Nephron progenitor cell (in vitro differentiated cells): ENCODE measurements around the gene METTL5.

Source experiments
- DNase-seq: peaks from one replicate; pipeline ENCODE4 v3.0.0; 2021
- H3K27ac Mint-ChIP-seq: 2 replicates; pipeline ENCODE4 v1.8.0; 2021; ENCODE audit warnings: mild to moderate bottlenecking, moderate library complexity, mixed read lengths
- H3K27me3 Mint-ChIP-seq: 2 replicates; pipeline ENCODE4 v1.8.0; 2021; ENCODE audit warnings: mild to moderate bottlenecking, low read depth, mixed read lengths; ENCODE audit not compliant: poor library complexity
- H3K36me3 Mint-ChIP-seq: 2 replicates; pipeline ENCODE4 v1.8.0; 2021; ENCODE audit warnings: low read depth, mixed read lengths
- H3K4me1 Mint-ChIP-seq: 2 replicates; pipeline ENCODE4 v1.8.0; 2021; ENCODE audit warnings: mixed read lengths
- H3K4me3 Mint-ChIP-seq: 2 replicates; pipeline ENCODE4 v1.8.0; 2021; ENCODE audit warnings: mild to moderate bottlenecking, moderate library complexity, mixed read lengths
- H3K9me3 Mint-ChIP-seq: 2 replicates; pipeline ENCODE4 v1.8.0; 2021; ENCODE audit warnings: mild to moderate bottlenecking, moderate library complexity, mixed read lengths
- CTCF ChIP-seq: fragments of 200-600 bp; sonication (generic); IDR thresholded peaks from 2 replicates; pipeline ENCODE4 v1.5.0; 2021; ENCODE audit warnings: antibody characterized with exemption

METTL5 gene

GRCh38 chr2:169790581-169790980 is 34.1 kb downstream of the METTL5 start:
- Mint-ChIP-seq H3K9me3 (no peaks in the 10 kb centered on the region), H3K36me3 (peaks cover 28% of the 10 kb centered on the region), H3K4me3 (no peak overlapping the region), H3K27me3 (no peaks in the 10 kb centered on the region), H3K27ac (no peak overlapping the region), H3K4me1 (peaks cover 5% of the 10 kb centered on the region)
- no peak for TF ChIP-seq CTCF
- no peak for DNase-seq

- peaks cover 4% of the 10 kb centered on the region for H3K9me3 Mint-ChIP-seq
- no peak for TF ChIP-seq CTCF
- H3K27me3 Mint-ChIP-seq: no peaks in the 10 kb centered on the region
- H3K4me1 Mint-ChIP-seq: peaks cover 11% of the 10 kb centered on the region
- no peak for DNase-seq
- peaks cover 16% of the 10 kb centered on the region for H3K36me3 Mint-ChIP-seq
- no peak overlapping the region for H3K4me3 Mint-ChIP-seq
- no peak overlapping the region for H3K27ac Mint-ChIP-seq
Measured at GRCh38 chr2:169782513-169782912, 42.2 kb downstream of the METTL5 start.

- Mint-ChIP-seq H3K9me3 (peaks cover 4% of the 10 kb centered on the region), H3K4me3 (no peak overlapping the region), H3K27me3 (no peaks in the 10 kb centered on the region), H3K4me1 (peaks cover 17% of the 10 kb centered on the region), H3K27ac (no peak overlapping the region), H3K36me3 (peaks cover 15% of the 10 kb centered on the region)
- no peak for DNase-seq
- TF ChIP-seq CTCF: no peak
Measured at GRCh38 chr2:169781249-169782013, 43.3 kb downstream of the METTL5 start.

- TF ChIP-seq CTCF: no peak
- H3K27ac Mint-ChIP-seq: peak overlapping the region; percentile 41
- peaks cover 25% of the 10 kb centered on the region for H3K4me1 Mint-ChIP-seq
- no peak for DNase-seq
- no peak overlapping the region for H3K4me3 Mint-ChIP-seq
- no peaks in the 10 kb centered on the region for H3K27me3 Mint-ChIP-seq
- H3K36me3 Mint-ChIP-seq: peaks cover 15% of the 10 kb centered on the region
- H3K9me3 Mint-ChIP-seq: peaks cover 4% of the 10 kb centered on the region
Measured at GRCh38 chr2:169778446-169778845, 46.3 kb downstream of the METTL5 start.

GRCh38 chr2:169776252-169776761 is 48.4 kb downstream of the METTL5 start:
- DNase-seq: no peak
- Mint-ChIP-seq H3K9me3 (peaks cover 4% of the 10 kb centered on the region), H3K27ac (peak overlapping the region; percentile 91), H3K4me3 (no peak overlapping the region), H3K4me1 (peaks cover 25% of the 10 kb centered on the region), H3K27me3 (no peaks in the 10 kb centered on the region), H3K36me3 (peaks cover 15% of the 10 kb centered on the region)
- no peak for TF ChIP-seq CTCF

- no peak for DNase-seq
- H3K9me3 Mint-ChIP-seq: peaks cover 4% of the 10 kb centered on the region
- H3K36me3 Mint-ChIP-seq: peaks cover 15% of the 10 kb centered on the region
Measured at GRCh38 chr2:169775765-169776164, 48.9 kb downstream of the METTL5 start.

More at GRCh38 chr2:169775765-169776164, 48.9 kb downstream of the METTL5 start:
- Mint-ChIP-seq H3K4me1 (peaks cover 25% of the 10 kb centered on the region), H3K27me3 (no peaks in the 10 kb centered on the region), H3K4me3 (peak overlapping the region; percentile 57), H3K27ac (peak overlapping the region; percentile 91)
- TF ChIP-seq CTCF: no peak
